GM12875 (cell line): ENCODE data around the gene EYA2.

Experiments used
- H3K4me3 ChIP-seq: one replicate; pipeline ENCODE4 v1.5.1; 2011; ENCODE audit warnings: low read depth, low read length, control low read depth
- TF ChIP-seq, protein P1 (sequence below): IDR thresholded peaks from 2 replicates; pipeline ENCODE4 v1.5.1; 2011; ENCODE audit warnings: low read depth, mild to moderate bottlenecking, control low read depth, inconsistent platforms, low read length, moderate library complexity, borderline replicate concordance; ENCODE audit not compliant: insufficient read depth

The EYA2 gene

DNA sequence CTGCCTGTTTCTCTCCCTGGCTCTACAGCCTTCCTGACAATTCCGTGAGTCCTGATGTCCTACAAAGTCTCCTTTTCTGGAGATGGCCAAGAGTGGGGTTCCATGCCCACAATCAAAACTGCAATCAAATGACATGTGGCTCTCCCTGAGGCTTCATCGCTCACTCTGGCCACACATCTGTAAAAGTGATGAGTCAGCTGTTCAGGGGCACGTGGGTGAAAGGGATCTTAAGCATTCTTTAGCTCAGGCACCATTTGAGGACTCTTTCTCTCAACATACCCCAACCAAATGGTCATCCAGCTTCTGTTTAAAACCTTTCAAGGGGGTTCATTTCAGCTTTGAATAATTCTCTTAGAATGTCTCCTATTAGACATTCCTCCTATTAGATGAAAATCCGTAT, 42.3 kb upstream of the EYA2 start:
- TF ChIP-seq, protein P1, sequence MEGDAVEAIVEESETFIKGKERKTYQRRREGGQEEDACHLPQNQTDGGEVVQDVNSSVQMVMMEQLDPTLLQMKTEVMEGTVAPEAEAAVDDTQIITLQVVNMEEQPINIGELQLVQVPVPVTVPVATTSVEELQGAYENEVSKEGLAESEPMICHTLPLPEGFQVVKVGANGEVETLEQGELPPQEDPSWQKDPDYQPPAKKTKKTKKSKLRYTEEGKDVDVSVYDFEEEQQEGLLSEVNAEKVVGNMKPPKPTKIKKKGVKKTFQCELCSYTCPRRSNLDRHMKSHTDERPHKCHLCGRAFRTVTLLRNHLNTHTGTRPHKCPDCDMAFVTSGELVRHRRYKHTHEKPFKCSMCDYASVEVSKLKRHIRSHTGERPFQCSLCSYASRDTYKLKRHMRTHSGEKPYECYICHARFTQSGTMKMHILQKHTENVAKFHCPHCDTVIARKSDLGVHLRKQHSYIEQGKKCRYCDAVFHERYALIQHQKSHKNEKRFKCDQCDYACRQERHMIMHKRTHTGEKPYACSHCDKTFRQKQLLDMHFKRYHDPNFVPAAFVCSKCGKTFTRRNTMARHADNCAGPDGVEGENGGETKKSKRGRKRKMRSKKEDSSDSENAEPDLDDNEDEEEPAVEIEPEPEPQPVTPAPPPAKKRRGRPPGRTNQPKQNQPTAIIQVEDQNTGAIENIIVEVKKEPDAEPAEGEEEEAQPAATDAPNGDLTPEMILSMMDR, result no peak
- no peak overlapping the region for H3K4me3 ChIP-seq

- TF ChIP-seq, protein P1, result no peak
Observed at GRCh38 chr20:46853926-46854325, 40.7 kb upstream of the EYA2 start.

DNA sequence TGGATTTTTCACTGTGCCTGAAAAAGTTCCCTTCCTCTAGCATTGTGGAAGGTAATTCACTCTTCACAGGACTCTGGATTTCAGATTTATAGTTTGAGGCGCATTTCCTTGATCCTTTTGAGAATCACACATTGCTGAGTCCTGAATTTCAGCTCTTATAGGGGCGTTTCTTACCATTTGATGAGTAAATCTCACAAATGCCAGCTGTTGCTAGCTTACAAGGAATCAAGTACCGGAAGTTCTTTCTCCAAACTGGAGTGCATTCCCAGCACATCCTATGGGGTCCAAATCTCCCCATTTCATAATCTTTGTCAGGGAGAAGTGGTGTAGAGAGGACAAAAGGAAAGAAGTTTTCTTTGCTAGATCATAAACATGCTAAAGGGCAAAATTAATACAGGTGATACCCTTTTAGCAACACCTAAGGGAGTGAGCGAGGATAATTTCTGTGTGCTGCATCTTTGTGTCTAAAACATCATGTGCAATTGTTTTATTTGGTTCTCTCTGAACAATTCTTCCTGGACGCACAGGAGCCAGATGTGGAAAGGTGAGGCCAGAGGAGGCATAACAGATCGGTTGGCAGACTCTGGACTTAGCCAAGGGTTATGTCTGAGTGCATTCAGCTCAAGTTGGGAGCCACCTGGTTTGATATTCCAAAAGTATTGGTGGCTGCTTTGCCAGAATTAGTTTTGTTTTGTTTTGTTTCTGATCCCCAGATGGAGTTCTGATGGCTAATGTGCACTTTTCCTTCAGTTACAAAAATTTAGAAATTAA, 37.4 kb upstream of the EYA2 start:
- TF ChIP-seq, protein P1, result no peak

More at GRCh38 chr20:46853926-46854325, 40.7 kb upstream of the EYA2 start:
- no peak overlapping the region for H3K4me3 ChIP-seq

DNA sequence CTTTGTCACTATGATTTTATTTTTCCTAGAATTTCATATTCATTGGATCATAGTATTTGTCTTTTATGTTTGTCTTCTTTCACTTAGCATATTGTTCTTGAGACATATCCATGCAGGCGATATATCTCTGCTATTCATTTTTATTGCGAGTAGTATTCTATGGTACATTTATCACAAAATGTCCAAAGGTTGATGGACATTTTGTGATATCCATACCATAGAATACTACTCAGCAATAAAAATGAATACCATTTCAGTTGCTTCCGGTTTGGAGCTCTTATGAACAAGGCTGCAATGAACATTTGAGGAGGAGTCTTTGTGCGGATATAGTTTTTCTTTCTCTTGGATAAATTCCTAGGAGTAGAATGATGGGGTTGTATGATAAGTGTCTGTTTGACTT, 28.8 kb upstream of the EYA2 start:
- TF ChIP-seq, protein P1, result no peak
- H3K4me3 ChIP-seq, result no peak overlapping the region

More for the DNA sequence above, 37.4 kb upstream of the EYA2 start:
- no peak overlapping the region for H3K4me3 ChIP-seq

DNA sequence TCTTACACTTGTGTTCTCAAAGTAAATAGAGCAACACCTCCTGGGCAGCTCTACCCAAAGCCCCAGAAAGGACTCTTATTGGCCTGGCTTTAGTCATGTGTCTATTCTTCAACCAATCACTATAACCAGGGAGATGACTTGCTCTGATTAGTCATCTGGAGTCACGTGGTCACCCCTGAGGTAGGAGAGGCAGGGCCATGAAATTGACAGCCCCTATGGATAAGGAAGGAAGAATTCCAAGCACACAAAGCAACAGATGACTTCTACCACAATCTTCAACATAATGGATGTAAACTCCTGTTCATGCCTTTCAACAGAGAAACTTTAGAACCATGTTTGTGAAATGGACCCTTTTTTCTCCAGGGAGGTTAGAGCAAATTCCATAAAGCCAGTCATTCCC, 24.6 kb upstream of the EYA2 start:
- H3K4me3 ChIP-seq, result no peak overlapping the region
- TF ChIP-seq, protein P1, result no peak

DNA sequence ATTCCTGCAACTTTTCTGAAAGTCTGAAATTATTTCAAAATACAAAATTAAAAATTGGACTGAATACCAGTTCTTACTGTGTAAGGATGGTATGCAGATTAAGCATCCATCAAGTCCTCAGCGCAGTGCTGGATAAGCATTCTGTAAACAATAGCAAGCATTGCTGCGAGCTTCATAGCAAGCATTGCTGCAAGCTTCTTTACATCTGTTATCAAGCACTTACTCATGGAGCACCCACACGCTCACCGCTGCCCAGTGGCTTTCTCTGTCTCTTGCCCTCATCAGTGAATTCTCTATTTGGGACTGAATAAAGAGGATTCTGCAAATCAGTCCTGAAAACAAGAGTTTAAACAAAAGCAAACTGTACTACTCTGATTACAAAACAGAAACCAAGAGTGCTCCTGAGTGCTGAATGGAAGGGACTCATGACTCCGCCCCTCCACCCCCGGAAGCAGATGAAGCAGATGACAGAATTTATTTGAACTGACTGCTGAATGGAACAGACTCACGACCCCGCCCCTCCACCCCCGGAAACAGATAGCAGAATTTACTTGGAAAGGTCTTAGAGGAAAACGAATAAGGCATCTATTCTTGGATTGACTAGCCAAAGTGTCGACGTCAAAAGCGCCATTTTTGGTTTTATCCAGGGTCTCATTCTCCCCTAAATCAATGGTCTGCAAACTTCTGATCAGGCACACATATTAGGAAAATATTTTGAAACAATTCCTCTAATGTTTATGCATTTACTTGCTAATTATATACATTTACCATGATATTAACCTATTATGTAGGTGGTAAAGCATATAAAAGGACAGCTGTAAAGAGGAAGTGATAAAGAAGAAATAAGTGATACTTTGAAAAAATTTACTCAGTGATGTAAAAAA, 22.1 kb upstream of the EYA2 start:
- H3K4me3 ChIP-seq, result no peak overlapping the region
- TF ChIP-seq, protein P1, result no peak
